A549 (cell line): ENCODE data around the gene PTGFR. TPM values are rescaled to one million over a fixed set of nuclear protein-coding genes. Genes with fewer than 3 reads are reported as not detected.

ENCODE experiments used
- ATAC-seq, 2 experiments: fragments of 200-7000 bp in 1 of 2; fragments of >200 bp in 1 of 2; cut with Nextera tagmentation in 1 of 2; cut with Tn5 transposase in 1 of 2; 3 replicates each; pipeline versions ENCODE4 v1.8.0 to v1.9.1; 2018 to 2020; ENCODE audit warnings: mild to moderate bottlenecking in 1 of 2, moderate library complexity in 1 of 2
- CTCF ChIA-PET: fragments of 300-600 bp; sonication (Branson Sonifier 250); formaldehyde crosslinking; extraction: SDS; loops from one replicate; lab custom pipeline; 2021; ENCODE audit warnings: antibody characterized with exemption, inconsistent platforms; lab: Yijun Ruan, JAX
- POLR2A ChIA-PET: fragments of 350-600 bp; formaldehyde crosslinking; extraction: SDS; loops from one replicate; lab custom pipeline; 2021; ENCODE audit warnings: antibody characterized with exemption, inconsistent platforms; lab: Yijun Ruan, JAX
- DNase-seq, 2 experiments: peaks; one replicate each; pipeline versions ENCODE4 v3.0.0 to v3.0.0-alpha.2; 2011 to 2016; ENCODE audit warnings: low read depth in 1 of 2, low spot score in 1 of 2
- FAIRE-seq: peaks from 2 replicates; lab custom pipeline; 2011; peaks lifted over from hg19 to GRCh38; lab: Jason Lieb, UNC
- H3K27ac ChIP-seq, 2 experiments: fragments of >200 bp; sonication (Bioruptor Twin); formaldehyde crosslinking; 3 replicates each; pipeline ENCODE4 v1.5.1; 2016 to 2017
- H3K4me1 ChIP-seq: fragments of >200 bp; sonication (Bioruptor Twin); formaldehyde crosslinking; 3 replicates; pipeline ENCODE4 v1.6.1; 2016
- H3K4me2 ChIP-seq: fragments of >200 bp; sonication (Bioruptor Twin); formaldehyde crosslinking; 3 replicates; pipeline ENCODE4 v1.6.1; 2016
- H3K4me3 ChIP-seq: fragments of >200 bp; sonication (Bioruptor Twin); formaldehyde crosslinking; 3 replicates; pipeline ENCODE4 v1.5.1; 2016
- H3K9me3 ChIP-seq: fragments of >200 bp; sonication (Bioruptor Twin); formaldehyde crosslinking; 3 replicates; pipeline ENCODE4 v1.6.1; 2016
- CHD2 ChIP-seq: fragments of 150-350 bp; IDR thresholded peaks from 2 replicates; pipeline ENCODE4 v1.6.1; 2014; ENCODE audit warnings: low read length; ENCODE audit not compliant: partially characterized antibody
- EHF ChIP-seq: fragments of 250-450 bp; sonication (Bioruptor Pico); IDR thresholded peaks from 2 replicates; pipeline ENCODE4 v1.5.0; 2020; ENCODE audit warnings: mild to moderate bottlenecking
- FOSL2 ChIP-seq, 2 experiments: fragments of 450-650 bp in 1 of 2; fragments of >200 bp in 1 of 2; sonication (Bioruptor Twin) in 1 of 2; formaldehyde crosslinking; IDR thresholded peaks; 2 replicates each; pipeline versions ENCODE4 v1.5.0 to v1.6.1; 2016 to 2020; ENCODE audit warnings: mild to moderate bottlenecking in 1 of 2, moderate library complexity in 1 of 2
- HDAC2 ChIP-seq: fragments of 200-600 bp; sonication (generic); IDR thresholded peaks from 2 replicates; pipeline ENCODE4 v1.6.1; 2016
- HOXA7 ChIP-seq: fragments of 250-450 bp; sonication (Bioruptor Pico); IDR thresholded peaks from 2 replicates; pipeline ENCODE4 v1.5.0; 2020; ENCODE audit warnings: mild to moderate bottlenecking, moderate library complexity
- HOXB13 ChIP-seq: fragments of 250-450 bp; sonication (Bioruptor Pico); IDR thresholded peaks from 2 replicates; pipeline ENCODE4 v1.5.0; 2020; ENCODE audit warnings: low read depth, mild to moderate bottlenecking, moderate library complexity
- HOXB5 ChIP-seq: fragments of 250-450 bp; sonication (Bioruptor Pico); IDR thresholded peaks from 2 replicates; pipeline ENCODE4 v1.5.0; 2020; ENCODE audit warnings: mild to moderate bottlenecking, moderate library complexity
- JUNB ChIP-seq: fragments of >200 bp; sonication (Bioruptor Twin); formaldehyde crosslinking; IDR thresholded peaks from 2 replicates; pipeline ENCODE4 v1.6.1; 2016
- MYC ChIP-seq: IDR thresholded peaks from 2 replicates; pipeline ENCODE4 v1.6.1; 2012; ENCODE audit warnings: mild to moderate bottlenecking, inconsistent platforms, low read length, improper control_type of control experiment, borderline replicate concordance
- POLR2AphosphoS2 ChIP-seq: conservative IDR thresholded peaks from 2 replicates; pipeline ENCODE4 v1.6.1; 2012; ENCODE audit warnings: low read length, improper control_type of control experiment, inconsistent platforms
- RAD21 ChIP-seq, 2 experiments: fragments of >200 bp in 1 of 2; sonication (Bioruptor Twin) in 1 of 2; formaldehyde crosslinking in 1 of 2; IDR thresholded peaks in 1 of 2; conservative IDR thresholded peaks in 1 of 2; 2 replicates in 1 of 2; 3 replicates in 1 of 2; pipeline ENCODE4 v1.6.1; 2012 to 2018; ENCODE audit warnings: inconsistent platforms in 1 of 2
- RFX5 ChIP-seq: fragments of 450-650 bp; IDR thresholded peaks from 2 replicates; pipeline ENCODE4 v1.7.1; 2014; ENCODE audit warnings: antibody characterized with exemption, mild to moderate bottlenecking, moderate library complexity
- RNF2 ChIP-seq: fragments of 200-600 bp; sonication (generic); IDR thresholded peaks from 2 replicates; pipeline ENCODE4 v1.6.1; 2016; ENCODE audit warnings: low read depth, mild to moderate bottlenecking, antibody characterized with exemption, moderate library complexity, borderline replicate concordance
- SMC3 ChIP-seq: fragments of >200 bp; sonication (Bioruptor Twin); formaldehyde crosslinking; IDR thresholded peaks from 3 replicates; pipeline ENCODE4 v1.6.1; 2018; ENCODE audit warnings: inconsistent platforms
- TP53 ChIP-seq: fragments of 250-450 bp; sonication (Bioruptor Pico); IDR thresholded peaks from 2 replicates; pipeline ENCODE4 v1.5.0; 2021; ENCODE audit warnings: mild to moderate bottlenecking, moderate library complexity
- ZFP36 ChIP-seq: fragments of 450-650 bp; IDR thresholded peaks from 2 replicates; pipeline ENCODE4 v1.6.1; 2014; ENCODE audit warnings: borderline replicate concordance; ENCODE audit not compliant: partially characterized antibody
- ZNF302 ChIP-seq: fragments of 250-450 bp; sonication (Bioruptor Pico); IDR thresholded peaks from 2 replicates; pipeline ENCODE4 v1.9.0; 2021; ENCODE audit warnings: inconsistent platforms, mild to moderate bottlenecking, moderate library complexity
- WGBS: methylation state at CpG from one replicate; pipeline ENCODE4 v1.1.6; 2017; ENCODE audit errors: missing lambda C conversion rate; 5-methylcytosine and 5-hydroxymethylcytosine counted together
- polyA plus RNA-seq, 4 experiments: library from polyadenylated mRNA; depleted of rRNA in 3 of 4; stranded (reverse); fragments of >200 nt; fragmentation: RNase III in 1 of 4; extraction: RNeasy Plus Mini Kit Qiagen cat#74134 plus additional on column Dnase treatment in 1 of 4; gene quantifications; 2 replicates in 3 of 4; 3 replicates in 1 of 4; pipeline ENCODE4 v1.2.3, GENCODE V29; 2011 to 2017
- TF ChIP-seq, protein P1 (sequence below): fragments of 450-650 bp; IDR thresholded peaks from 2 replicates; pipeline ENCODE4 v1.6.1; 2014; ENCODE audit warnings: antibody characterized with exemption
- TF ChIP-seq, protein P2 (sequence below): fragments of 250-450 bp; sonication (Bioruptor Pico); IDR thresholded peaks from 2 replicates; pipeline ENCODE4 v1.5.0; 2021; ENCODE audit warnings: mild to moderate bottlenecking, moderate library complexity, borderline replicate concordance
- TF ChIP-seq, protein P3 (sequence below): fragments of 200-600 bp; sonication (generic); IDR thresholded peaks from 2 replicates; pipeline ENCODE4 v1.6.1; 2016; ENCODE audit warnings: antibody characterized with exemption, mild to moderate bottlenecking, moderate library complexity
- TF ChIP-seq, protein P4 (sequence below): IDR thresholded peaks from 2 replicates; pipeline ENCODE4 v1.6.1; 2012; ENCODE audit warnings: low read depth, borderline replicate concordance
- TF ChIP-seq, protein P5 (sequence below): fragments of >200 bp; sonication (Bioruptor Twin); formaldehyde crosslinking; IDR thresholded peaks from 3 replicates; pipeline ENCODE4 v1.6.1; 2016
- TF ChIP-seq, protein P6 (sequence below): IDR thresholded peaks from 2 replicates; pipeline ENCODE4 v1.6.1; 2012

PTGFR gene
- polyA plus RNA-seq, 2 of the 4 experiments (the other 2 are of a cell fraction): not detected

DNA sequence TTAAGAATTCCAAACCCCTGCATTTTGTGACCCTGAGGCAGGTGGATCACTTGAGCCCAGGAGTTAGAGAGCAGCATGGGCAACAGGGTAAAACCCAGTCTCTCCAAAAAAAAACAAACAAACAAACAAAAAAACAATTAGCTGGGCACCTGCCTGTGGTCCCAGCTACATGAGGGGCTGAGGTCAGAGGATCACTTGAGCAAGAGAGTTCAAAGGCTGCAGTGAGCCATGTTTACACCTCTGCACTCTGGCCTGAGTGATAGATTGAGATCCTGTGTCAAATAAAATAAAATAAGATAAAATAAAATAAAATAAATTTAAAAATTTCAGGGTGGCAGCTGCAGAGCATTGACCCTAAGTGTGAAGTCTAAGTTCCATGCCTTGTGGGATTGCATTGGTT is 16.7 kb upstream of the PTGFR start:
- no peak overlapping the region for H3K27ac ChIP-seq
- POLR2A ChIA-PET: no interaction called here
- CTCF ChIA-PET: interaction anchor here (0.6 kb wide), 1 partner anchor 258 kb away, joined by 3 read pairs; no protein-coding TSS in a partner anchor

DNA sequence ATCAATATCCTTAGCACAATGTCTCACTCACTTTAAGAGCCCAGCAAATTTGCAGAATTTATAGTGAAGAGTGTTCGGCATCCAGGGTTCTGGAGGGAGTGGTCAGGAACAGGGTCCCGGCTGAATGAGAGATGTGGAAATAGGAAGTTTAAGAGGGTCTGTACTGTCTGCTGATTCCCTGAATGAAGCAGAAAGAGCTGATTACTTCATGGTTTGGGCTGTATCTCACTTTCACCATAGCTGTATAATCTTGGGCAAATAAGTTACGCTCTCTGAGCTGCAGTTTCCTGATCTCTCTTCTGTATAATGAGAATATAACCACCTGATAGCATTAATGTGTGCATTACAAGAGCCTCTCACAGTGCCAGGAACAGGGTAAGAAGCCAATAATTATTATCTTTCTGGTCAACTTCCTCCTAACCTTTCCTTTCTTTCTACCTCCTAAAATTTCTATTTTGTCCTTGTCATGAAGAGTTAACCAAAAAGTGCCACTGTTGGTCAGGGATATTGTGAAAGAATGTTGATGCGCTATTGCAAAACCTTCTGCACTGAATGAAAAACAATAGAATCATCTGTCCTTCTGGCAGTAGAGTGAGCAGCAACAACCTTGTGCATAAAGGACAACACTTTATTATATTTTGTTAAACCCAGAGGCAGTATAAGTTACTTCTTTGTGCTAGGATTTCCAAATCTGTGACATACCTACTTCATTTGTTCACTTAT is 14.7 kb upstream of the PTGFR start:
- Histone ChIP-seq H3K27ac (no peak overlapping the region), H3K9me3 (no peaks in the 10 kb centered on the region), H3K4me2 (no peak overlapping the region), H3K4me1 (no peaks in the 10 kb centered on the region), H3K4me3 (no peak overlapping the region)
- ChIA-PET POLR2A (no interaction called here), CTCF (interaction anchor here (1.3 kb wide), 1 partner anchor 11 kb away, joined by 5 read pairs; no protein-coding TSS in a partner anchor)
- DNase-seq (no peak), FAIRE-seq (no peak), ATAC-seq (no peak)
- 33% methylated on average over 4 of the region's 4 CpGs for WGBS
- no peak for TF ChIP-seq SMC3
- TF ChIP-seq, protein P1, sequence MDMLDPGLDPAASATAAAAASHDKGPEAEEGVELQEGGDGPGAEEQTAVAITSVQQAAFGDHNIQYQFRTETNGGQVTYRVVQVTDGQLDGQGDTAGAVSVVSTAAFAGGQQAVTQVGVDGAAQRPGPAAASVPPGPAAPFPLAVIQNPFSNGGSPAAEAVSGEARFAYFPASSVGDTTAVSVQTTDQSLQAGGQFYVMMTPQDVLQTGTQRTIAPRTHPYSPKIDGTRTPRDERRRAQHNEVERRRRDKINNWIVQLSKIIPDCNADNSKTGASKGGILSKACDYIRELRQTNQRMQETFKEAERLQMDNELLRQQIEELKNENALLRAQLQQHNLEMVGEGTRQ: no peak
- no peak for TF ChIP-seq RNF2
- no peak for TF ChIP-seq EHF (CRISPR knock-in tag)
- TF ChIP-seq HDAC2: no peak
- TF ChIP-seq HOXB5 (CRISPR knock-in tag): no peak
- no peak for TF ChIP-seq RFX5
- no peak for TF ChIP-seq MYC
- TF ChIP-seq, protein P2, sequence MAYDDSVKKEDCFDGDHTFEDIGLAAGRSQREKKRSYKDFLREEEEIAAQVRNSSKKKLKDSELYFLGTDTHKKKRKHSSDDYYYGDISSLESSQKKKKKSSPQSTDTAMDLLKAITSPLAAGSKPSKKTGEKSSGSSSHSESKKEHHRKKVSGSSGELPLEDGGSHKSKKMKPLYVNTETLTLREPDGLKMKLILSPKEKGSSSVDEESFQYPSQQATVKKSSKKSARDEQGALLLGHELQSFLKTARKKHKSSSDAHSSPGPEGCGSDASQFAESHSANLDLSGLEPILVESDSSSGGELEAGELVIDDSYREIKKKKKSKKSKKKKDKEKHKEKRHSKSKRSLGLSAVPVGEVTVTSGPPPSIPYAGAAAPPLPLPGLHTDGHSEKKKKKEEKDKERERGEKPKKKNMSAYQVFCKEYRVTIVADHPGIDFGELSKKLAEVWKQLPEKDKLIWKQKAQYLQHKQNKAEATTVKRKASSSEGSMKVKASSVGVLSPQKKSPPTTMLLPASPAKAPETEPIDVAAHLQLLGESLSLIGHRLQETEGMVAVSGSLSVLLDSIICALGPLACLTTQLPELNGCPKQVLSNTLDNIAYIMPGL: no peak
- TF ChIP-seq, protein P3, sequence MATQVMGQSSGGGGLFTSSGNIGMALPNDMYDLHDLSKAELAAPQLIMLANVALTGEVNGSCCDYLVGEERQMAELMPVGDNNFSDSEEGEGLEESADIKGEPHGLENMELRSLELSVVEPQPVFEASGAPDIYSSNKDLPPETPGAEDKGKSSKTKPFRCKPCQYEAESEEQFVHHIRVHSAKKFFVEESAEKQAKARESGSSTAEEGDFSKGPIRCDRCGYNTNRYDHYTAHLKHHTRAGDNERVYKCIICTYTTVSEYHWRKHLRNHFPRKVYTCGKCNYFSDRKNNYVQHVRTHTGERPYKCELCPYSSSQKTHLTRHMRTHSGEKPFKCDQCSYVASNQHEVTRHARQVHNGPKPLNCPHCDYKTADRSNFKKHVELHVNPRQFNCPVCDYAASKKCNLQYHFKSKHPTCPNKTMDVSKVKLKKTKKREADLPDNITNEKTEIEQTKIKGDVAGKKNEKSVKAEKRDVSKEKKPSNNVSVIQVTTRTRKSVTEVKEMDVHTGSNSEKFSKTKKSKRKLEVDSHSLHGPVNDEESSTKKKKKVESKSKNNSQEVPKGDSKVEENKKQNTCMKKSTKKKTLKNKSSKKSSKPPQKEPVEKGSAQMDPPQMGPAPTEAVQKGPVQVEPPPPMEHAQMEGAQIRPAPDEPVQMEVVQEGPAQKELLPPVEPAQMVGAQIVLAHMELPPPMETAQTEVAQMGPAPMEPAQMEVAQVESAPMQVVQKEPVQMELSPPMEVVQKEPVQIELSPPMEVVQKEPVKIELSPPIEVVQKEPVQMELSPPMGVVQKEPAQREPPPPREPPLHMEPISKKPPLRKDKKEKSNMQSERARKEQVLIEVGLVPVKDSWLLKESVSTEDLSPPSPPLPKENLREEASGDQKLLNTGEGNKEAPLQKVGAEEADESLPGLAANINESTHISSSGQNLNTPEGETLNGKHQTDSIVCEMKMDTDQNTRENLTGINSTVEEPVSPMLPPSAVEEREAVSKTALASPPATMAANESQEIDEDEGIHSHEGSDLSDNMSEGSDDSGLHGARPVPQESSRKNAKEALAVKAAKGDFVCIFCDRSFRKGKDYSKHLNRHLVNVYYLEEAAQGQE: no peak
- no peak for TF ChIP-seq POLR2AphosphoS2

More for the DNA sequence above, 16.7 kb upstream of the PTGFR start:
- Histone ChIP-seq H3K4me3 (no peak overlapping the region), H3K4me2 (no peak overlapping the region), H3K4me1 (no peaks in the 10 kb centered on the region), H3K9me3 (no peaks in the 10 kb centered on the region)
- no peak for FAIRE-seq
- DNase-seq: no peak
- TF ChIP-seq CHD2 (no peak), ZNF302 (CRISPR knock-in tag) (no peak), JUNB (no peak), RAD21 (conservative IDR thresholded peaks at IDR 0.05 in 1 of 2, IDR thresholded peaks at IDR 0.05 in 1 of 2) (no peak), ZFP36 (no peak), RFX5 (no peak), FOSL2 (IDR thresholded peaks at IDR 0.05) (no peak), FOSL2 (CRISPR knock-in tag; IDR thresholded peaks at IDR 0.05) (no peak), HOXB5 (CRISPR knock-in tag) (no peak), HOXB13 (CRISPR knock-in tag) (no peak), HOXA7 (CRISPR knock-in tag) (no peak), TP53 (CRISPR knock-in tag) (no peak), MYC (no peak)
- TF ChIP-seq, protein P2: no peak
- TF ChIP-seq, protein P4, sequence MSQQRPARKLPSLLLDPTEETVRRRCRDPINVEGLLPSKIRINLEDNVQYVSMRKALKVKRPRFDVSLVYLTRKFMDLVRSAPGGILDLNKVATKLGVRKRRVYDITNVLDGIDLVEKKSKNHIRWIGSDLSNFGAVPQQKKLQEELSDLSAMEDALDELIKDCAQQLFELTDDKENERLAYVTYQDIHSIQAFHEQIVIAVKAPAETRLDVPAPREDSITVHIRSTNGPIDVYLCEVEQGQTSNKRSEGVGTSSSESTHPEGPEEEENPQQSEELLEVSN: no peak
- TF ChIP-seq, protein P5, sequence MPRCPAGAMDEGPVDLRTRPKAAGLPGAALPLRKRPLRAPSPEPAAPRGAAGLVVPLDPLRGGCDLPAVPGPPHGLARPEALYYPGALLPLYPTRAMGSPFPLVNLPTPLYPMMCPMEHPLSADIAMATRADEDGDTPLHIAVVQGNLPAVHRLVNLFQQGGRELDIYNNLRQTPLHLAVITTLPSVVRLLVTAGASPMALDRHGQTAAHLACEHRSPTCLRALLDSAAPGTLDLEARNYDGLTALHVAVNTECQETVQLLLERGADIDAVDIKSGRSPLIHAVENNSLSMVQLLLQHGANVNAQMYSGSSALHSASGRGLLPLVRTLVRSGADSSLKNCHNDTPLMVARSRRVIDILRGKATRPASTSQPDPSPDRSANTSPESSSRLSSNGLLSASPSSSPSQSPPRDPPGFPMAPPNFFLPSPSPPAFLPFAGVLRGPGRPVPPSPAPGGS: no peak
- TF ChIP-seq, protein P6, sequence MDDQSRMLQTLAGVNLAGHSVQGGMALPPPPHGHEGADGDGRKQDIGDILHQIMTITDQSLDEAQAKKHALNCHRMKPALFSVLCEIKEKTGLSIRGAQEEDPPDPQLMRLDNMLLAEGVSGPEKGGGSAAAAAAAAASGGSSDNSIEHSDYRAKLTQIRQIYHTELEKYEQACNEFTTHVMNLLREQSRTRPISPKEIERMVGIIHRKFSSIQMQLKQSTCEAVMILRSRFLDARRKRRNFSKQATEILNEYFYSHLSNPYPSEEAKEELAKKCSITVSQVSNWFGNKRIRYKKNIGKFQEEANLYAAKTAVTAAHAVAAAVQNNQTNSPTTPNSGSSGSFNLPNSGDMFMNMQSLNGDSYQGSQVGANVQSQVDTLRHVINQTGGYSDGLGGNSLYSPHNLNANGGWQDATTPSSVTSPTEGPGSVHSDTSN: no peak
- no peak for ATAC-seq
